ENCODE data around the gene NELFA.

- TF ChIP-seq CTCF (IDR thresholded peaks at IDR 0.05; ENCODE audit: low read depth, low read length) (no peak), EZH2phosphoT487 (IDR thresholded peaks at IDR 0.05; ENCODE audit: low read depth) (no peak)
Measured at GRCh38 chr4:1969928-1970723, 38.6 kb downstream of the NELFA start.

All from OCI-LY3 (cell line).